A549 (cell line): ENCODE measurements around the gene PFKFB3. TPM values are rescaled to one million over a fixed set of nuclear protein-coding genes. Genes with fewer than 3 reads are reported as not detected.

Experiments used
- ATAC-seq, 2 experiments: fragments of 200-7000 bp in 1 of 2; fragments of >200 bp in 1 of 2; cut with Nextera tagmentation in 1 of 2; cut with Tn5 transposase in 1 of 2; 3 replicates each; pipeline versions ENCODE4 v1.8.0 to v1.9.1; 2018 to 2020; ENCODE audit warnings: mild to moderate bottlenecking in 1 of 2, moderate library complexity in 1 of 2
- CTCF ChIA-PET: fragments of 300-600 bp; sonication (Branson Sonifier 250); formaldehyde crosslinking; extraction: SDS; loops from one replicate; lab custom pipeline; 2021; ENCODE audit warnings: antibody characterized with exemption, inconsistent platforms; lab: Yijun Ruan, JAX
- POLR2A ChIA-PET: fragments of 350-600 bp; formaldehyde crosslinking; extraction: SDS; loops from one replicate; lab custom pipeline; 2021; ENCODE audit warnings: antibody characterized with exemption, inconsistent platforms; lab: Yijun Ruan, JAX
- DNase-seq, 2 experiments: peaks; one replicate each; pipeline versions ENCODE4 v3.0.0 to v3.0.0-alpha.2; 2011 to 2016; ENCODE audit warnings: low read depth in 1 of 2, low spot score in 1 of 2
- FAIRE-seq: peaks from 2 replicates; lab custom pipeline; 2011; peaks lifted over from hg19 to GRCh38; lab: Jason Lieb, UNC
- H3K27ac ChIP-seq, 2 experiments: fragments of >200 bp; sonication (Bioruptor Twin); formaldehyde crosslinking; 3 replicates each; pipeline ENCODE4 v1.5.1; 2016 to 2017
- H3K4me1 ChIP-seq: fragments of >200 bp; sonication (Bioruptor Twin); formaldehyde crosslinking; 3 replicates; pipeline ENCODE4 v1.6.1; 2016
- H3K4me2 ChIP-seq: fragments of >200 bp; sonication (Bioruptor Twin); formaldehyde crosslinking; 3 replicates; pipeline ENCODE4 v1.6.1; 2016
- H3K4me3 ChIP-seq: fragments of >200 bp; sonication (Bioruptor Twin); formaldehyde crosslinking; 3 replicates; pipeline ENCODE4 v1.5.1; 2016
- H3K9me3 ChIP-seq: fragments of >200 bp; sonication (Bioruptor Twin); formaldehyde crosslinking; 3 replicates; pipeline ENCODE4 v1.6.1; 2016
- ATOH8 ChIP-seq: fragments of 250-450 bp; sonication (Bioruptor Pico); IDR thresholded peaks from 2 replicates; pipeline ENCODE4 v1.5.0; 2020; ENCODE audit warnings: low read depth, mild to moderate bottlenecking, moderate library complexity
- CEBPB ChIP-seq, 2 experiments: fragments of >200 bp in 1 of 2; sonication (Bioruptor Twin) in 1 of 2; formaldehyde crosslinking in 1 of 2; IDR thresholded peaks; 2 replicates each; pipeline ENCODE4 v1.6.1; 2012 to 2016
- CHD4 ChIP-seq: fragments of 200-600 bp; sonication (generic); IDR thresholded peaks from 2 replicates; pipeline ENCODE4 v1.6.1; 2016; ENCODE audit warnings: antibody characterized with exemption, mild to moderate bottlenecking, borderline replicate concordance
- ELK1 ChIP-seq: fragments of 150-350 bp; IDR thresholded peaks from 2 replicates; pipeline ENCODE4 v1.6.1; 2014; ENCODE audit warnings: low read depth, mild to moderate bottlenecking, low read length
- ESRRA ChIP-seq: fragments of 150-350 bp; IDR thresholded peaks from 2 replicates; pipeline ENCODE4 v1.6.1; 2014; ENCODE audit warnings: mild to moderate bottlenecking, low read length, borderline replicate concordance
- GATA3 ChIP-seq: IDR thresholded peaks from 2 replicates; pipeline ENCODE4 v1.6.1; 2012; ENCODE audit warnings: borderline replicate concordance
- HDAC2 ChIP-seq: fragments of 200-600 bp; sonication (generic); IDR thresholded peaks from 2 replicates; pipeline ENCODE4 v1.6.1; 2016
- HMGXB4 ChIP-seq: fragments of 250-450 bp; sonication (Bioruptor Pico); IDR thresholded peaks from 2 replicates; pipeline ENCODE4 v1.5.0; 2021; ENCODE audit warnings: mild to moderate bottlenecking, moderate library complexity, borderline replicate concordance
- HOXA7 ChIP-seq: fragments of 250-450 bp; sonication (Bioruptor Pico); IDR thresholded peaks from 2 replicates; pipeline ENCODE4 v1.5.0; 2020; ENCODE audit warnings: mild to moderate bottlenecking, moderate library complexity
- HOXB13 ChIP-seq: fragments of 250-450 bp; sonication (Bioruptor Pico); IDR thresholded peaks from 2 replicates; pipeline ENCODE4 v1.5.0; 2020; ENCODE audit warnings: low read depth, mild to moderate bottlenecking, moderate library complexity
- KDM1A ChIP-seq: fragments of 200-600 bp; sonication (generic); IDR thresholded peaks from 2 replicates; pipeline ENCODE4 v1.6.1; 2016; ENCODE audit warnings: low read depth, mild to moderate bottlenecking
- MAFK ChIP-seq: fragments of 450-650 bp; IDR thresholded peaks from 2 replicates; pipeline ENCODE4 v1.6.1; 2014; ENCODE audit not compliant: partially characterized antibody
- MAZ ChIP-seq: fragments of 150-350 bp; IDR thresholded peaks from 2 replicates; pipeline ENCODE4 v1.6.1; 2014; ENCODE audit warnings: antibody characterized with exemption, low read depth, low read length, borderline replicate concordance
- PBX3 ChIP-seq: IDR thresholded peaks from 2 replicates; pipeline ENCODE4 v1.6.1; 2012
- POLR2AphosphoS2 ChIP-seq: conservative IDR thresholded peaks from 2 replicates; pipeline ENCODE4 v1.6.1; 2012; ENCODE audit warnings: low read length, improper control_type of control experiment, inconsistent platforms
- RCOR1 ChIP-seq: fragments of 150-350 bp; IDR thresholded peaks from 2 replicates; pipeline ENCODE4 v1.6.1; 2014; ENCODE audit warnings: antibody characterized with exemption, low read length, low read depth
- REST ChIP-seq: fragments of 200-600 bp; sonication (generic); IDR thresholded peaks from 2 replicates; pipeline ENCODE4 v1.6.1; 2016; ENCODE audit warnings: antibody characterized with exemption, mild to moderate bottlenecking, moderate library complexity
- RNF2 ChIP-seq: fragments of 200-600 bp; sonication (generic); IDR thresholded peaks from 2 replicates; pipeline ENCODE4 v1.6.1; 2016; ENCODE audit warnings: low read depth, mild to moderate bottlenecking, antibody characterized with exemption, moderate library complexity, borderline replicate concordance
- TFCP2L1 ChIP-seq: fragments of 250-450 bp; sonication (Bioruptor Pico); IDR thresholded peaks from 2 replicates; pipeline ENCODE4 v1.5.0; 2021; ENCODE audit warnings: mild to moderate bottlenecking
- TP53 ChIP-seq: fragments of 250-450 bp; sonication (Bioruptor Pico); IDR thresholded peaks from 2 replicates; pipeline ENCODE4 v1.5.0; 2021; ENCODE audit warnings: mild to moderate bottlenecking, moderate library complexity
- ZFP36 ChIP-seq: fragments of 450-650 bp; IDR thresholded peaks from 2 replicates; pipeline ENCODE4 v1.6.1; 2014; ENCODE audit warnings: borderline replicate concordance; ENCODE audit not compliant: partially characterized antibody
- WGBS: methylation state at CpG from one replicate; pipeline ENCODE4 v1.1.6; 2017; ENCODE audit errors: missing lambda C conversion rate; 5-methylcytosine and 5-hydroxymethylcytosine counted together
- polyA plus RNA-seq, 4 experiments: library from polyadenylated mRNA; depleted of rRNA in 3 of 4; stranded (reverse); fragments of >200 nt; fragmentation: RNase III in 1 of 4; extraction: RNeasy Plus Mini Kit Qiagen cat#74134 plus additional on column Dnase treatment in 1 of 4; gene quantifications; 2 replicates in 3 of 4; 3 replicates in 1 of 4; pipeline ENCODE4 v1.2.3, GENCODE V29; 2011 to 2017
- TF ChIP-seq, protein P1 (sequence below): fragments of 450-650 bp; IDR thresholded peaks from 2 replicates; pipeline ENCODE4 v1.6.1; 2014; ENCODE audit warnings: antibody characterized with exemption
- TF ChIP-seq, protein P2 (sequence below): fragments of >200 bp; sonication (Bioruptor Twin); formaldehyde crosslinking; IDR thresholded peaks from 3 replicates; pipeline ENCODE4 v1.5.1; 2016

The PFKFB3 gene
- polyA plus RNA-seq, 2 of the 4 experiments (the other 2 are of a cell fraction), result 139 to 232 TPM

- H3K4me1 ChIP-seq, result 0 out of 3 replicates have a peak, but pooled peaks cover 4% of the 10 kb centered on the region
- WGBS, result 74% methylated on average over 8 of the region's 8 CpGs
- no peak for FAIRE-seq
- peak in 1 of 2 experiments; percentile 78; a peak in 4 of 6 replicates for ATAC-seq
- no peak overlapping the region for H3K4me2 ChIP-seq
- H3K9me3 ChIP-seq, result no peaks in the 10 kb centered on the region
- ChIA-PET CTCF (interaction anchor here (0.7 to 2.4 kb wide), 7 partner anchors 27 to 229 kb away, joined by 3 to 10 read pairs (median 4); partner anchors contain the start of gene PFKFB3), POLR2A (interaction anchor here (1.5 kb wide), 1 partner anchor 30 kb away, joined by 5 read pairs; the partner anchor contains the start of gene PFKFB3)
- no peak overlapping the region for H3K4me3 ChIP-seq
- no peak overlapping the region for H3K27ac ChIP-seq
- DNase-seq, result peak in 1 of 2 experiments; percentile 50
- TF ChIP-seq TP53 (CRISPR knock-in tag) (no peak), RNF2 (no peak), MAZ (no peak), ZFP36 (peak; percentile 14)
- TF ChIP-seq, protein P1, sequence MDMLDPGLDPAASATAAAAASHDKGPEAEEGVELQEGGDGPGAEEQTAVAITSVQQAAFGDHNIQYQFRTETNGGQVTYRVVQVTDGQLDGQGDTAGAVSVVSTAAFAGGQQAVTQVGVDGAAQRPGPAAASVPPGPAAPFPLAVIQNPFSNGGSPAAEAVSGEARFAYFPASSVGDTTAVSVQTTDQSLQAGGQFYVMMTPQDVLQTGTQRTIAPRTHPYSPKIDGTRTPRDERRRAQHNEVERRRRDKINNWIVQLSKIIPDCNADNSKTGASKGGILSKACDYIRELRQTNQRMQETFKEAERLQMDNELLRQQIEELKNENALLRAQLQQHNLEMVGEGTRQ, result no peak
- TF ChIP-seq, protein P2, sequence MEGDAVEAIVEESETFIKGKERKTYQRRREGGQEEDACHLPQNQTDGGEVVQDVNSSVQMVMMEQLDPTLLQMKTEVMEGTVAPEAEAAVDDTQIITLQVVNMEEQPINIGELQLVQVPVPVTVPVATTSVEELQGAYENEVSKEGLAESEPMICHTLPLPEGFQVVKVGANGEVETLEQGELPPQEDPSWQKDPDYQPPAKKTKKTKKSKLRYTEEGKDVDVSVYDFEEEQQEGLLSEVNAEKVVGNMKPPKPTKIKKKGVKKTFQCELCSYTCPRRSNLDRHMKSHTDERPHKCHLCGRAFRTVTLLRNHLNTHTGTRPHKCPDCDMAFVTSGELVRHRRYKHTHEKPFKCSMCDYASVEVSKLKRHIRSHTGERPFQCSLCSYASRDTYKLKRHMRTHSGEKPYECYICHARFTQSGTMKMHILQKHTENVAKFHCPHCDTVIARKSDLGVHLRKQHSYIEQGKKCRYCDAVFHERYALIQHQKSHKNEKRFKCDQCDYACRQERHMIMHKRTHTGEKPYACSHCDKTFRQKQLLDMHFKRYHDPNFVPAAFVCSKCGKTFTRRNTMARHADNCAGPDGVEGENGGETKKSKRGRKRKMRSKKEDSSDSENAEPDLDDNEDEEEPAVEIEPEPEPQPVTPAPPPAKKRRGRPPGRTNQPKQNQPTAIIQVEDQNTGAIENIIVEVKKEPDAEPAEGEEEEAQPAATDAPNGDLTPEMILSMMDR, result peak; percentile 15; the same call in 1 of the 3 replicates
Observed at GRCh38 chr10:6173203-6173602, 29.5 kb upstream of the PFKFB3 start.

DNA sequence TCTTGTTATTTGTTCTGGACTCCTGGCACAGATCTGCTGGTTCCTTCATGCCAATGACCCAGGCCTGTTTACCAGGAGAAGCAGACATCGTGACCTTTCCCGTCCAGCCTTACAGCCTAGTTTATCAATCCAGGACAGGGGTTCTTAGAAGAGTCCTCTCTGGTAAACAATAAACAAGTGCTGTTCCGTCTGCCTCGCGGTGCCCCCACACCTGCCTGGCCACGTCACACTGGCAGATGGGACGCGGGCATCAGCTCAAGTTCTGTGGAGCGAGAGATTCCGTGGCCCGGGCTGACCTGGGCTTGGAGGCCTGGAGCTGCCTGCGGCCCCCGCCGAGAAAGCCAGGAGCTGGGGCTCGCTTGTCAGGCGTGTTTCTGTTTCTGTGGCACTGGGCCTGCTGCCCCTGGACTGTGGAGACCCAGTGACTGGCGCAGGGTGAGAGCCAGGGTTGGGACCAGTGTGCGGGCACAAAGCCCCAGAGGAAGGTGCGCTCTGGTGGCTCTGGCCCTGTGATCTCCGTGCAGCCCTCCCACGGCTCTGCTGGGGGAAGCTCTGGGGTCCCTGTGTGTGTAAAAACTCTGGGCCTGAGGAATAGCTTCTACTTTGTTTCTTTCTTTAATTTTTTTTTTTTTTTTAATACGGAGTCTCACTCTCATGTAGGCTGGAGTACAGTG lies 28.4 kb upstream of the PFKFB3 start:
- ATAC-seq, result no peak
- POLR2A ChIA-PET, result no interaction called here
- FAIRE-seq, result no peak
- WGBS, result 92% methylated on average over 22 of the region's 22 CpGs
- no peak overlapping the region for H3K27ac ChIP-seq
- H3K4me3 ChIP-seq, result no peak overlapping the region
- CTCF ChIA-PET, result interaction anchor here (0.6 to 2.4 kb wide), 3 partner anchors 70 to 227 kb away, joined by 3 to 10 read pairs (median 3); no protein-coding TSS in a partner anchor
- no peak for TF ChIP-seq CEBPB (IDR thresholded peaks at IDR 0.05)
- TF ChIP-seq MAFK, result no peak
- TF ChIP-seq TP53 (CRISPR knock-in tag), result no peak
- TF ChIP-seq HMGXB4, result no peak
- TF ChIP-seq ESRRA, result no peak
- no peak for TF ChIP-seq PBX3
- no peak for TF ChIP-seq REST
- no peak for TF ChIP-seq ELK1
- no peak for TF ChIP-seq HDAC2
- no peak for TF ChIP-seq CHD4
- TF ChIP-seq TFCP2L1 (CRISPR knock-in tag), result no peak
- no peak for TF ChIP-seq HOXA7 (CRISPR knock-in tag)
- TF ChIP-seq POLR2AphosphoS2, result no peak
- TF ChIP-seq RCOR1, result no peak
- no peak for TF ChIP-seq GATA3
- TF ChIP-seq ATOH8 (CRISPR knock-in tag), result no peak
- TF ChIP-seq KDM1A, result no peak
- TF ChIP-seq HOXB13 (CRISPR knock-in tag), result no peak
- no peak for TF ChIP-seq RNF2
- no peak for DNase-seq
- H3K4me2 ChIP-seq, result no peak overlapping the region
- no peaks in the 10 kb centered on the region for H3K9me3 ChIP-seq
- H3K4me1 ChIP-seq, result 0 out of 3 replicates have a peak, but pooled peaks cover 2% of the 10 kb centered on the region
